T-helper 17 cell (primary cell): Measurements from ENCODE around the gene ARRDC3. TPM values are rescaled to one million over a fixed set of nuclear protein-coding genes. Genes with fewer than 3 reads are reported as not detected.
"Not testable (repeated sequence)": the region's sequence is repeated elsewhere in the genome, so short reads cannot be mapped to it uniquely, and the experiment has no call there.

ENCODE experiments used
- ATAC-seq: fragments of 150-1000 bp; cut with Tn5 transposase; 2 replicates; pipeline ENCODE4 v1.10.0; 2021; ENCODE audit warnings: mild to moderate bottlenecking, moderate library complexity
- DNase-seq, 3 donors: peaks; one replicate each; pipeline versions ENCODE4 v3.0.0 to v3.0.0-alpha.2; 2020 to 2021
- H3K9me3 ChIP-seq: one replicate; pipeline ENCODE4 v1.7.0; 2013; ENCODE audit warnings: low read length, mild to moderate bottlenecking; ENCODE audit not compliant: control insufficient read depth, poor library complexity, severe bottlenecking
- H3K27ac Mint-ChIP-seq: one replicate; pipeline ENCODE4 v1.8.0; 2022; ENCODE audit warnings: mild to moderate bottlenecking, moderate library complexity, mixed read lengths
- H3K27me3 Mint-ChIP-seq: one replicate; pipeline ENCODE4 v1.8.0; 2022; ENCODE audit warnings: mixed read lengths
- H3K36me3 Mint-ChIP-seq: one replicate; pipeline ENCODE4 v1.8.0; 2022; ENCODE audit warnings: low read depth, mixed read lengths
- H3K4me1 Mint-ChIP-seq: one replicate; pipeline ENCODE4 v1.8.0; 2022; ENCODE audit warnings: mild to moderate bottlenecking, mixed read lengths
- H3K4me3 Mint-ChIP-seq: one replicate; pipeline ENCODE4 v1.8.0; 2022; ENCODE audit warnings: mild to moderate bottlenecking, moderate library complexity, mixed read lengths
- total RNA-seq, 4 donors: library from RNA in 2 of 4; stranded (reverse) in 2 of 4; gene quantifications; one replicate each; pipeline ENCODE4 v1.2.3 and lab custom pipeline; 2022 to 2026

Gene ARRDC3
- total RNA-seq, 2 donors from 2014 or later = 173 to 200 TPM

DNA sequence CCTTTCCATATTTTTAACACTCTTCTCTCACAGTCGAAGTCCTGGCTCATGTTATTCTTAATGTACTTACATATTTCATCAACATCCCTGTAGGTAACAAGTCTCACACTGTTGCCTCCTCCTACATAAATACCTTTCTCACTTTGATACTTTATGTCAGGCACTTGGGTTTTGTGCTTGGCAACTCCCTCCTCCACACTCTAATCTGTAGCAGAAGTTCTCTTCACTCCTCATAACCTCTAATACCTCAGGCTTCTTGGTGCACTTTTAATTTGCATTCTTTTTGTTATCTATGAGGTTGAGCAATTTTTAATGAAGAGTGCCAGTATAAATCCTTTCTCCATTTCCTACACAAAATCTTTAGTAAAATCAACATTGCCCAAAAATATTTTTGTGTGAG, 24.1 kb upstream of the ARRDC3 start:
- no peak for DNase-seq
- Mint-ChIP-seq H3K4me3 (no peak overlapping the region), H3K36me3 (peaks cover 2% of the 10 kb centered on the region), H3K27me3 (no peaks in the 10 kb centered on the region), H3K27ac (no peak overlapping the region), H3K4me1 (no peaks in the 10 kb centered on the region)
- H3K9me3 ChIP-seq = no peaks in the 10 kb centered on the region
- no peak for ATAC-seq

DNA sequence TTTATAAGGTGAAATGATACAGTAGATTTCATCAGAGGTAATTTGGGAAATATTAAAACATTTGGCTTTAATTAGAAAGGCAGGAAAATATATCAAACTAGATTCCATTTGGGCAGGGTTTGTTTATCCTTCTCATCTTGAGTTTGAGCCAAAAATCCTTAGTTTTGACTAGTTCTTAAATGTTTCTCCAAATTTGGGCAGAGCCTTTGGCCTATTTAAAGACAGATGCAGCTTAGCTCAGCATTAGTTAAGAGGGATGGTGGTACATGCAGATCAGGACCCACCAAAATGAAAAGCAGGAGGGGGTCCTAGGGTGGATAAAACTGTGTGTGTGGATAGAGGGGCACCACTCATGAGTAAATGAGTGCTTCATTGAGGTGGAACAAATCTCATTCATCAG, 20.3 kb upstream of the ARRDC3 start:
- H3K27me3 Mint-ChIP-seq = no peaks in the 10 kb centered on the region
- no peaks in the 10 kb centered on the region for H3K9me3 ChIP-seq
- H3K4me1 Mint-ChIP-seq = no peaks in the 10 kb centered on the region
- no peak overlapping the region for H3K4me3 Mint-ChIP-seq
- no peak for ATAC-seq
- no peak for DNase-seq
- peaks cover 2% of the 10 kb centered on the region for H3K36me3 Mint-ChIP-seq
- no peak overlapping the region for H3K27ac Mint-ChIP-seq

DNA sequence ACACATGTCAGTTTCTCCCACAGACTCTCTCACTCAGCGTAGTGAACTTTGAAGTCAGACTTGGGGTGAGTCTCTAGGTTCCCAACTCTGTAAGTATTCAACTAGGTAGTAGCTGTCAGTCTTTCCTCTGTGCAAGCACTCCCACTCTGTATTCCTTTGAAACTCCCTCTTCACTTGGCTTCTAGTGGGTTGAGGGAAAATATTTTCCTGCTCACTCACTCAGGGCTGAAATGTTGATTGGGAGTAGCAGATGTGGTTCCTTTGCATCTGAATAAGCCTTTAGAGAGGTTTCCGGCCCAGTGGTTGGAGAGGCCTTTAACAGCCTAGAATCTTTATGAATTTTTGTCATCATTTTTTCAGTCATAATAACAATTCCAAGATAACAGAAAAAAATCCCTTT, 18.1 kb upstream of the ARRDC3 start:
- peak overlapping the region; percentile 24 for H3K27ac Mint-ChIP-seq
- H3K27me3 Mint-ChIP-seq = no peaks in the 10 kb centered on the region
- no peak for ATAC-seq
- DNase-seq = no peak
- H3K4me3 Mint-ChIP-seq = no peak overlapping the region
- no peaks in the 10 kb centered on the region for H3K9me3 ChIP-seq
- peaks cover 7% of the 10 kb centered on the region for H3K4me1 Mint-ChIP-seq
- H3K36me3 Mint-ChIP-seq = peaks cover 2% of the 10 kb centered on the region

DNA sequence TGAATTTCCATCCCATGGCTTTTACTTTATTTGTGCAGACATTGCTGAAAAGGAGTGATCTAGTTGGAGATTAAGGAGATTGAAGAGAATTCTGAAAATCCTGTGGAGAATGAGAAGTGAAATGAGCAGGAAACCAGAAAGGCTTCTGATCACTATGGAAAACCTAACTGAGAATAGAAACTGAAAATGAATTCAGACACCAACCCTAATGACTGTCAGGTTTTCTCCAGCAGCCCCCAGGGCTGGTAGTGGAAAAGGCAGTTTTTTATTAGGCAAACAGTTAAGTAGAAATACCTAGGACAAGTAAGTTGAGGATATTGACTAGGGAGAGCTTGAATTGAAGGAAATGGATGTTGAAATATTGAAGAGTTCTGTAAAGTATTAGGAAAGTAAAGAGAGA, 14.7 kb upstream of the ARRDC3 start:
- H3K4me1 Mint-ChIP-seq = peaks cover 9% of the 10 kb centered on the region
- ATAC-seq = no peak
- no peaks in the 10 kb centered on the region for H3K9me3 ChIP-seq
- no peaks in the 10 kb centered on the region for H3K27me3 Mint-ChIP-seq
- H3K4me3 Mint-ChIP-seq = no peak overlapping the region
- no peak overlapping the region for H3K27ac Mint-ChIP-seq
- no peaks in the 10 kb centered on the region for H3K36me3 Mint-ChIP-seq
- no peak for DNase-seq

DNA sequence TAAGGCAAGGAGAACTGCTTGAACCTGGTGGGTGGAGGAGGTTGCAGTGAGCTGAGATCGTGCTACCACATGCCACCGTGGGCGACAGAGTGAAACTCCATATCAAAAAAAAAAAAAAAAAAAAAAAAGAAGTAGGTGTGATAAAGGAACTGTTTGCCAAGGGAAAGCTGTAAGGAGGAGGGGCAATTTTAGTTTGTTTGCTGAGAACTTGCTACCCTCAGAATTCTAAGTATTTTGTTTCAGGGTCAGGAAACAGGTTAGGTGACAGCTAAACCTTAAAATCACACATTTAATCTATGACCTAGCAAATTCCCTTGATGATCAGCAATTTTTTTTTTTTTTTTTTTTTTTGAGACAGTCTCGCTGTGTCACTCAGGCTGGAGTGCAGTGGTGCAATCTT, 7.2 kb upstream of the ARRDC3 start:
- DNase-seq = no peak
- H3K36me3 Mint-ChIP-seq = peaks cover 3% of the 10 kb centered on the region
- ATAC-seq = no peak
- H3K27ac Mint-ChIP-seq = no peak overlapping the region
- no peak overlapping the region for H3K4me3 Mint-ChIP-seq
- H3K4me1 Mint-ChIP-seq = peaks cover 10% of the 10 kb centered on the region
- no peaks in the 10 kb centered on the region for H3K9me3 ChIP-seq
- no peaks in the 10 kb centered on the region for H3K27me3 Mint-ChIP-seq

DNA sequence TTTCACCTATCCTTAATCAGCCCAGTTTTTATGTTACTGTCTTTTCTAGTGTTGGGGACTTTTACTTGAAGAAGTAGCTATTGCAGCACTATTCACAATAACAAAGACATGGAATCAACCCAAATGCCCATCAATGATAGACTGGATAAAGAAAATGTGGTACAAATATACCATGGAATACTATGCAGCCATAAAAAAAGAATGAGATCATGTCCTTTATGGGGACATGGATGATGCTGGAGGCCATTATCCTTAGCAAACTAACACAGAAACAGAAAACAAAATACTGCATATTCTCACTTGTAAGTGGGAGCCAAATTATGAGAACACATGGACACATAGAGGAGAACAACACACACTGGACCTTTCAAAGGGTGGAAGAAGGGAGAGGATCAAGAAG, 6.4 kb upstream of the ARRDC3 start:
- Mint-ChIP-seq H3K4me3 (peak overlapping the region; percentile 65), H3K27ac (peak overlapping the region; percentile 49)
- not testable (repeated sequence) for DNase-seq, H3K36me3 Mint-ChIP-seq, H3K4me1 Mint-ChIP-seq, H3K9me3 ChIP-seq, H3K27me3 Mint-ChIP-seq, ATAC-seq

DNA sequence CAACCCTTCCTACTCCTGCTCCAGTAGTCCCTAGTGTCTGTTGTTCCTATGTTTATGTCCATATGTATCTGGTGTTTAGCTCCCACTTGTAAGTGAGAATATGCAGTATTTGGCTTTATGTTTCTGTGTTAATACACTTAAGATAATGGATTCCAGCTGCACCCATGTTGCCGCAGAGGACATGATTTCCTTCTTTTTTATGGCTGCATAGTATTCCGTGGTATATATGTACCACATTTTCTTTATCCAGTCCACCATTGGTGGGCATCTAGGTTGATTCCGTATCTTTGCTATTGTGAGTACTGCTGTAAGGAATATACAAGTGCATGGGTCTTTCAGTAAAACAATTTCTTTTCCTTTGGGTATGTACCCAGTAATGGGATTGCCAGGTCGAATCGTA, 5.2 kb upstream of the ARRDC3 start:
- DNase-seq = no peak
- Mint-ChIP-seq H3K27me3 (no peaks in the 10 kb centered on the region), H3K27ac (no peak overlapping the region), H3K36me3 (peaks cover 3% of the 10 kb centered on the region), H3K4me1 (peaks cover 18% of the 10 kb centered on the region), H3K4me3 (no peak overlapping the region)
- no peak for ATAC-seq
- no peaks in the 10 kb centered on the region for H3K9me3 ChIP-seq

DNA sequence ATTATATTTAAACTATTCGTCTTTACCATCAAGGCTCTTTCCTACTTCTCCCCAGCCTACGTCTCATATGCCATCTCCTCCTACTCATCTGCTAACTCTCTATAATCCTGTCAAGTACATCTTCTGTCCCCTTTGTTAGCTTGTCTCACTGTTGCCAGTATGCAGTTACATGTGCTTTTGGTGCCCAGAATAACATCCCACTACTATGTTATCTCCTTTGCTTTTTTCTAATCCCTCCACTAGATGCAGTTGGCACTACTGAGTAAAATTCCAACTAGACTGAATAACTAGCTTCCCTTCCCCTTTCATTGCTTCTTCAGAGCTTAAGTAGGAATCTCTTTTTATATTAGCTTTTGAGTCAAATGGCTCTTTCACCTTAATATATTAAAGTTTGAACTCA, 3.0 kb upstream of the ARRDC3 start:
- H3K27ac Mint-ChIP-seq = no peak overlapping the region
- peaks cover 15% of the 10 kb centered on the region for H3K4me1 Mint-ChIP-seq
- no peaks in the 10 kb centered on the region for H3K27me3 Mint-ChIP-seq
- H3K36me3 Mint-ChIP-seq = no peaks in the 10 kb centered on the region
- H3K4me3 Mint-ChIP-seq = no peak overlapping the region
- ATAC-seq (no peak), DNase-seq (no peak)
- H3K9me3 ChIP-seq = no peaks in the 10 kb centered on the region

DNA sequence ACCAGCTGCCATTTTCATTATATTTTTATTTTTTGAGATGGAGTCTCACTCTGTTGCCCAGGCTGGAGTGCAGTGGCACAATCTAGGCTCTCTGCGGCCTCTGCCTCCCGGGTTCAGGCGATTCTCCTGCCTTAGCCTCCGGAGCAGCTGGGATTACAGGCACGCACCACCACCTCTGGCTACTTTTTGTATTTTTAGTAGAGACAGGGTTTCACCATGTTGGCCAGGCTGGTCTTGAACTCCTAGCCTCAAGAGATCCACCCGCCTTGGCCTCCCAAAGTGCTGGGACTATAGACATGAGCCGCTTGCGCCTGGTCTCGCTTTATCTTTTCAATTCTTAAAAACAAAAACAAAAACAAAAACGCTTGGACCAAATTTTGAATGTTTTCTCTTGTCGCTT, 2.5 kb upstream of the ARRDC3 start:
- not testable (repeated sequence) for H3K27me3 Mint-ChIP-seq, H3K36me3 Mint-ChIP-seq, DNase-seq, H3K9me3 ChIP-seq, ATAC-seq, H3K27ac Mint-ChIP-seq, H3K4me3 Mint-ChIP-seq
- H3K4me1 Mint-ChIP-seq = peaks cover 15% of the 10 kb centered on the region

DNA sequence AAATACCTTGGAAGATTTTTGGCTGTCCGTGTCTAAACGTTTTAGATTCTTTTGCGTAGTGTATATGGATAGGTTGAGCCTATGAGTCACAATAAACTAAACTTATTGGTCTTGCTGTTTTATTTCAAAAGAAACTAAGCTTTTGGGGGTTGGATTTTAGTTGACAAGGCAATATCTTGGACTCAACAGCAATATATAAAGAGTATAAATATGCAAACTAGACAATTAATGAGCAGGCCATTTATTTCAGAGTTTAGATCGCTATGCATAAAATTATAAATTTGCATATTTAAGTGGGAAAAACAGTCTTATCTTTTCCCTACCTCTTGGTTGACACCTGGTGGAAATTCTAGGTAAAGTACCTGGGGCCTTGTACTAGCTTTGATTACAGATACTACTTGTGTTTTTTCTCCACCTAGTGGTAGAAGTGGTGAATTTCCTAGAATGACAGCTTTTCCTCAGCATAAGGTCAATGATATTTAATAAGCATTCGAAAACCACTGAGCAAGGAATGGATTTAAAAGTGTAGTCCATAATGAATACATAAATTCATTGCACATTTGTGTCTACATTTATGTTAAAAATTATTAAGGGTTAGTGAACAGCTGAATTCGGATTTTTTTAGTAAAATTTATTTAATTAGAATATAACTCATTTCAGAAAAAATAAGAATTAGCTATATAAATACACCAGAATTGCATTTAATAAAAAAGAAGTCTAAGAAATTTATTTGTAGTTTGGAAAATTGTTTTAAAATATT, 1.7 kb upstream of the ARRDC3 start:
- H3K27me3 Mint-ChIP-seq = no peaks in the 10 kb centered on the region
- no peaks in the 10 kb centered on the region for H3K9me3 ChIP-seq
- peak overlapping the region; percentile 98 for H3K4me3 Mint-ChIP-seq
- DNase-seq (peak in 1 of 3 donors; percentile 7), ATAC-seq (no peak)
- H3K27ac Mint-ChIP-seq = peak overlapping the region; percentile 100
- H3K36me3 Mint-ChIP-seq = peaks cover under 1% of the 10 kb centered on the region
- peaks cover 16% of the 10 kb centered on the region for H3K4me1 Mint-ChIP-seq

DNA sequence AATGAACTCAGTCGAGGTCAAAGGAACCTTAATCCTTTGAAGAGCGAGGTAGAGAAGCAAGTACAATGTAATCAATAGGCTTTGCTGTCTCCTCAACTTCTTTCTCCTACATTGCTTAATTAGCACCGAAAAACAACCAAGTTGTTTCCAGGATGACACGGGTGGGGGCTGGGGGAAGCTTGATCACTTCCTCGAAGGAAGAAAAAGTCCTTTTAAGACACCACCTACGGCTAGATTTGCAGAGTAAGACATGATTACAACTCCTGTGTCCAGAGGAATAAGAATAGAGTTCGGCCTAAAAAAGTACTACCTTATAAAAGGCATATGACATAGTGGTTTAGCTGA, 811 bp upstream of the ARRDC3 start:
- DNase-seq = no peak
- H3K27me3 Mint-ChIP-seq = no peaks in the 10 kb centered on the region

DNA sequence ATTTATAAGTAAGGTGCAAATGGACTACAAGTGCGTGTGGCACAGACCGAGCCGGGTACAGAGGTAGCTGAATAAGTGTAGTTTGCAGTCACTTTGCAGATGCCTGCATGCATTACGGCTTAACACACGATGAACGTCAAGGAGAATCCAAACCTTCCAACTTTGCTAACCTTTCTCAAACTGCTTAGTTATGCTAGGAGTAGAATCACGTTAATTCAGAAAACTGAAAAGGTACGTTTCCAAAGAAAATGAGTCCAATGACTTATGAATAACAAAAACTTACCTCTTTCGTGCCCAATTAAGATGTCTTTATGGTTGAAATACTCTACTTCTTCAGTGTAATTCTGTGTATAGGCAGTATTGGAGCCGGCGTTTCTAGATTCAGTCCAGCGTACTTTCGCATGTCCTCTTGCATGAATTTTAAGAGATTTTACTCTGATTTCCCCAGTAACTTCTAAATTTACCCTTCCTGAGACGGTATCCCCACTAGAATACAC, 539 bp downstream of the ARRDC3 start:
- peak in 1 of 3 donors; percentile 6 for DNase-seq
- peak overlapping the region; percentile 98 for H3K4me3 Mint-ChIP-seq
- peaks cover 2% of the 10 kb centered on the region for H3K36me3 Mint-ChIP-seq
- H3K27ac Mint-ChIP-seq = peak overlapping the region; percentile 100
- H3K9me3 ChIP-seq = no peaks in the 10 kb centered on the region
- no peaks in the 10 kb centered on the region for H3K27me3 Mint-ChIP-seq
- H3K4me1 Mint-ChIP-seq = peaks cover 21% of the 10 kb centered on the region
- no peak for ATAC-seq

More for the DNA sequence above, 811 bp upstream of the ARRDC3 start:
- ATAC-seq = no peak
- Mint-ChIP-seq H3K36me3 (peaks cover 2% of the 10 kb centered on the region), H3K4me1 (peaks cover 17% of the 10 kb centered on the region), H3K4me3 (peak overlapping the region; percentile 98), H3K27ac (peak overlapping the region; percentile 100)
- no peaks in the 10 kb centered on the region for H3K9me3 ChIP-seq

DNA sequence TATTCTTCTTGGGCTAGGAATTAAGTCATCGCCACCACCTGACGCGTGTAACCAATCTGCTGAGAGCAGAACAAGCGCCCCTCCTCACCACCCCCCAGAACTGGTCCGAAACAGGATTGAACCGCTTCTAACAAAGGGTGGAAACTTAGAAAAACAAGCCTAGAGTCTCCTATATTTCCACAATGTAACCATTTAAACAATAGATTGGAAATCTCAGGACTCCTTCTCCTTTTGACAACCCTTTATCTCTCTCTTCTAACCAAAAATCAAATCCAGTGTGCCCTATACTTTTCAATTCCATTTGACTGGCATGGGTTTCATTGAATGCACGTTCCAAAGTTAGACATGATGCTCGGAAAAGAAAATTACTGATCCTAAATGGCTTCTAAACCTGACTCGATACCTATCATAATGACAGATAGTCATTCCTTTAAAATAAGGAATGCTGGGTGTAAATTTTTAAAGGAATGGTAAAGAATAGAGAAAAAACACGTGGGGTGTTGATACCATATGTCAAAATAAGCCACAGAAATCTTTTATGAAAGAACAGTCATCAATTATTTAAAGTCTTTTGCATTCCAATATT, 1.2 kb downstream of the ARRDC3 start:
- Mint-ChIP-seq H3K36me3 (peaks cover 2% of the 10 kb centered on the region), H3K4me3 (peak overlapping the region; percentile 98), H3K27me3 (no peaks in the 10 kb centered on the region), H3K27ac (peak overlapping the region; percentile 100), H3K4me1 (peaks cover 23% of the 10 kb centered on the region)
- ATAC-seq = peak; percentile 31
- H3K9me3 ChIP-seq = no peaks in the 10 kb centered on the region
- peak; percentile 56 to 72 (median 60) for DNase-seq
